GM12872 (cell line): ENCODE data around the gene MPV17L.

Experiments used
- CTCF ChIP-seq: IDR thresholded peaks from 3 replicates; pipeline ENCODE4 v1.5.1; 2011; ENCODE audit warnings: low read depth, mild to moderate bottlenecking, low read length, moderate library complexity; ENCODE audit not compliant: insufficient read depth

MPV17L gene

GRCh38 chr16:15457400-15457799 lies 61.8 kb downstream of the MPV17L start:
- no peak for TF ChIP-seq CTCF

GRCh38 chr16:15457958-15458357 lies 62.4 kb downstream of the MPV17L start:
- no peak for TF ChIP-seq CTCF

- TF ChIP-seq CTCF, result no peak
Measured at GRCh38 chr16:15459791-15460190, 64.2 kb downstream of the MPV17L start.

GRCh38 chr16:15460601-15461000 lies 65.0 kb downstream of the MPV17L start:
- no peak for TF ChIP-seq CTCF

- no peak for TF ChIP-seq CTCF
Measured at GRCh38 chr16:15461376-15461775, 65.8 kb downstream of the MPV17L start.
